Measurements from ENCODE around the gene L3MBTL4. TPM values are rescaled to one million over a fixed set of nuclear protein-coding genes. Genes with fewer than 3 reads are reported as not detected.
"Not testable (repeated sequence)": the region's sequence is repeated elsewhere in the genome, so short reads cannot be mapped to it uniquely, and the experiment has no call there.

L3MBTL4 gene
- total RNA-seq, 2 experiments from 2014 or later = 0.20 TPM; not detected in 1

GRCh38 chr18:6194640-6195039, 220.1 kb downstream of the L3MBTL4 start:
- no peak for DNase-seq
- Mint-ChIP-seq H3K4me3 (no peak overlapping the region), H3K4me1 (no peaks in the 10 kb centered on the region), H3K9me3 (peaks cover 2% of the 10 kb centered on the region), H3K36me3 (ENCODE audit: low read depth) (no peaks in the 10 kb centered on the region), H3K27me3 (no peaks in the 10 kb centered on the region), H3K27ac (no peak overlapping the region)
- POLR2A ChIA-PET = no interaction called here
- CTCF ChIA-PET = interaction anchor here (0.6 kb wide), 1 partner anchor 1585 kb away, joined by 3 read pairs; no protein-coding TSS in a partner anchor

GRCh38 chr18:6185782-6186181, 228.9 kb downstream of the L3MBTL4 start:
- H3K4me1 Mint-ChIP-seq; DNase-seq; H3K36me3 Mint-ChIP-seq (ENCODE audit: low read depth); CTCF ChIA-PET; H3K4me3 Mint-ChIP-seq; H3K27ac Mint-ChIP-seq; POLR2A ChIA-PET; H3K27me3 Mint-ChIP-seq: not testable (repeated sequence)
- H3K9me3 Mint-ChIP-seq = peaks cover 26% of the 10 kb centered on the region

- CTCF ChIA-PET = no interaction called here
- H3K4me3 Mint-ChIP-seq = no peak overlapping the region
- H3K36me3 Mint-ChIP-seq (ENCODE audit: low read depth) = no peaks in the 10 kb centered on the region
- DNase-seq = no peak
- POLR2A ChIA-PET = no interaction called here
- no peak overlapping the region for H3K27ac Mint-ChIP-seq
- H3K9me3 Mint-ChIP-seq = peaks cover 8% of the 10 kb centered on the region
- H3K27me3 Mint-ChIP-seq = no peaks in the 10 kb centered on the region
- no peaks in the 10 kb centered on the region for H3K4me1 Mint-ChIP-seq
These were observed 239.5 kb downstream of the L3MBTL4 start for GRCh38 chr18:6174983-6175745.

- no peak overlapping the region for H3K27ac Mint-ChIP-seq
- CTCF ChIA-PET = no interaction called here
- DNase-seq = no peak
- H3K27me3 Mint-ChIP-seq = no peaks in the 10 kb centered on the region
- H3K9me3 Mint-ChIP-seq = peaks cover 8% of the 10 kb centered on the region
- no peak overlapping the region for H3K4me3 Mint-ChIP-seq
- no peaks in the 10 kb centered on the region for H3K36me3 Mint-ChIP-seq (ENCODE audit: low read depth)
- POLR2A ChIA-PET = no interaction called here
- H3K4me1 Mint-ChIP-seq = no peaks in the 10 kb centered on the region
These were observed 244.1 kb downstream of the L3MBTL4 start for GRCh38 chr18:6170604-6171003.

- no peaks in the 10 kb centered on the region for H3K27me3 Mint-ChIP-seq
These were observed 253.2 kb downstream of the L3MBTL4 start for GRCh38 chr18:6161549-6161948.

GRCh38 chr18:6159426-6159825, 255.3 kb downstream of the L3MBTL4 start:
- DNase-seq = no peak
- Mint-ChIP-seq H3K27ac (no peak overlapping the region), H3K4me1 (no peaks in the 10 kb centered on the region), H3K27me3 (no peaks in the 10 kb centered on the region), H3K36me3 (ENCODE audit: low read depth) (no peaks in the 10 kb centered on the region), H3K4me3 (no peak overlapping the region), H3K9me3 (peaks cover 11% of the 10 kb centered on the region)
- CTCF ChIA-PET = no interaction called here
- POLR2A ChIA-PET = no interaction called here

More at GRCh38 chr18:6161549-6161948, 253.2 kb downstream of the L3MBTL4 start:
- CTCF ChIA-PET = no interaction called here
- POLR2A ChIA-PET = no interaction called here
- no peak overlapping the region for H3K4me3 Mint-ChIP-seq
- no peak for DNase-seq
- no peaks in the 10 kb centered on the region for H3K4me1 Mint-ChIP-seq
- no peaks in the 10 kb centered on the region for H3K36me3 Mint-ChIP-seq (ENCODE audit: low read depth)
- H3K27ac Mint-ChIP-seq = no peak overlapping the region
- H3K9me3 Mint-ChIP-seq = peaks cover 14% of the 10 kb centered on the region

- Mint-ChIP-seq H3K4me3 (no peak overlapping the region), H3K4me1 (no peaks in the 10 kb centered on the region), H3K9me3 (peaks cover 11% of the 10 kb centered on the region), H3K27me3 (no peaks in the 10 kb centered on the region), H3K36me3 (ENCODE audit: low read depth) (no peaks in the 10 kb centered on the region), H3K27ac (no peak overlapping the region)
- CTCF ChIA-PET = no interaction called here
- POLR2A ChIA-PET = no interaction called here
- DNase-seq = no peak
These were observed 255.8 kb downstream of the L3MBTL4 start for GRCh38 chr18:6158958-6159357.

GRCh38 chr18:6156446-6156845, 258.3 kb downstream of the L3MBTL4 start:
- POLR2A ChIA-PET = no interaction called here
- H3K4me3 Mint-ChIP-seq = no peak overlapping the region
- DNase-seq = no peak
- no peaks in the 10 kb centered on the region for H3K27me3 Mint-ChIP-seq
- peaks cover 8% of the 10 kb centered on the region for H3K9me3 Mint-ChIP-seq
- H3K27ac Mint-ChIP-seq = no peak overlapping the region
- H3K4me1 Mint-ChIP-seq = no peaks in the 10 kb centered on the region
- H3K36me3 Mint-ChIP-seq (ENCODE audit: low read depth) = no peaks in the 10 kb centered on the region
- CTCF ChIA-PET = no interaction called here

GRCh38 chr18:6155707-6156106, 259.0 kb downstream of the L3MBTL4 start:
- Mint-ChIP-seq H3K9me3 (peaks cover 8% of the 10 kb centered on the region), H3K4me3 (no peak overlapping the region), H3K27me3 (no peaks in the 10 kb centered on the region), H3K36me3 (ENCODE audit: low read depth) (no peaks in the 10 kb centered on the region), H3K27ac (no peak overlapping the region), H3K4me1 (no peaks in the 10 kb centered on the region)
- ChIA-PET POLR2A (no interaction called here), CTCF (no interaction called here)
- no peak for DNase-seq

- H3K27me3 Mint-ChIP-seq = no peaks in the 10 kb centered on the region
- H3K36me3 Mint-ChIP-seq (ENCODE audit: low read depth) = no peaks in the 10 kb centered on the region
- no peaks in the 10 kb centered on the region for H3K4me1 Mint-ChIP-seq
- POLR2A ChIA-PET = no interaction called here
- no peak overlapping the region for H3K4me3 Mint-ChIP-seq
- peaks cover 4% of the 10 kb centered on the region for H3K9me3 Mint-ChIP-seq
- CTCF ChIA-PET = no interaction called here
- H3K27ac Mint-ChIP-seq = no peak overlapping the region
- no peak for DNase-seq
These were observed 264.3 kb downstream of the L3MBTL4 start for GRCh38 chr18:6150430-6150829.

- Mint-ChIP-seq H3K27ac (no peak overlapping the region), H3K4me3 (no peak overlapping the region), H3K27me3 (no peaks in the 10 kb centered on the region), H3K4me1 (no peaks in the 10 kb centered on the region), H3K36me3 (ENCODE audit: low read depth) (no peaks in the 10 kb centered on the region), H3K9me3 (peaks cover 2% of the 10 kb centered on the region)
- ChIA-PET POLR2A (no interaction called here), CTCF (no interaction called here)
- DNase-seq = no peak
These were observed 268.4 kb downstream of the L3MBTL4 start for GRCh38 chr18:6146307-6146661.

- Mint-ChIP-seq H3K4me1 (no peaks in the 10 kb centered on the region), H3K36me3 (ENCODE audit: low read depth) (no peaks in the 10 kb centered on the region), H3K4me3 (no peak overlapping the region), H3K27me3 (no peaks in the 10 kb centered on the region), H3K27ac (no peak overlapping the region), H3K9me3 (peaks cover 2% of the 10 kb centered on the region)
- DNase-seq = no peak
- POLR2A ChIA-PET = no interaction called here
- CTCF ChIA-PET = no interaction called here
These were observed 268.9 kb downstream of the L3MBTL4 start for GRCh38 chr18:6145645-6146306.

GRCh38 chr18:6139007-6139406, 275.7 kb downstream of the L3MBTL4 start:
- CTCF ChIA-PET = no interaction called here

GRCh38 chr18:6135901-6136300, 278.8 kb downstream of the L3MBTL4 start:
- CTCF ChIA-PET; H3K4me1 Mint-ChIP-seq; H3K4me3 Mint-ChIP-seq; H3K27ac Mint-ChIP-seq; DNase-seq; H3K27me3 Mint-ChIP-seq; H3K36me3 Mint-ChIP-seq (ENCODE audit: low read depth); POLR2A ChIA-PET: not testable (repeated sequence)
- H3K9me3 Mint-ChIP-seq = peaks cover 11% of the 10 kb centered on the region

More at GRCh38 chr18:6139007-6139406, 275.7 kb downstream of the L3MBTL4 start:
- Mint-ChIP-seq H3K36me3 (ENCODE audit: low read depth) (no peaks in the 10 kb centered on the region), H3K27me3 (no peaks in the 10 kb centered on the region), H3K4me3 (no peak overlapping the region), H3K4me1 (no peaks in the 10 kb centered on the region), H3K27ac (no peak overlapping the region), H3K9me3 (peaks cover 4% of the 10 kb centered on the region)
- POLR2A ChIA-PET = no interaction called here
- DNase-seq = no peak
